Measurements from ENCODE around the gene PAK5. TPM values are rescaled to one million over a fixed set of nuclear protein-coding genes. Genes with fewer than 3 reads are reported as not detected.

Gene PAK5
- total and polyA plus RNA-seq, 5 experiments from 2014 or later, result not detected

- POLR2A ChIA-PET, result no interaction called here
- no peaks in the 10 kb centered on the region for H3K4me1 Mint-ChIP-seq
- DNase-seq (no peak), ATAC-seq (no peak)
- no peak overlapping the region for H3K4me3 Mint-ChIP-seq
- peaks cover 0 to 4% (median 0%) of the 10 kb centered on the region in 9 donors for H3K9me3 Mint-ChIP-seq
- peaks cover 0 to 11% (median 2%) of the 10 kb centered on the region in 5 donors for H3K27me3 Mint-ChIP-seq
- no peak overlapping the region for H3K27ac Mint-ChIP-seq
- H3K36me3 Mint-ChIP-seq, result no peaks in the 10 kb centered on the region
Measured at GRCh38 chr20:9574776-9575175, 264.1 kb downstream of the PAK5 start.

- no peaks in the 10 kb centered on the region for H3K4me1 Mint-ChIP-seq
- no peak overlapping the region for H3K4me3 Mint-ChIP-seq
- peaks cover 0 to 13% (median 2%) of the 10 kb centered on the region in 5 donors for H3K27me3 Mint-ChIP-seq
- POLR2A ChIA-PET, result no interaction called here
- ATAC-seq, result no peak
- H3K9me3 Mint-ChIP-seq, result peaks cover 0 to 5% (median 0%) of the 10 kb centered on the region in 9 donors
- no peak for DNase-seq
- no peaks in the 10 kb centered on the region for H3K36me3 Mint-ChIP-seq
- no peak overlapping the region for H3K27ac Mint-ChIP-seq
Measured at GRCh38 chr20:9574181-9574580, 264.7 kb downstream of the PAK5 start.

GRCh38 chr20:9573335-9574151 is 265.3 kb downstream of the PAK5 start:
- POLR2A ChIA-PET, result no interaction called here
- no peaks in the 10 kb centered on the region for H3K36me3 Mint-ChIP-seq

GRCh38 chr20:9572670-9573069 is 266.2 kb downstream of the PAK5 start:
- H3K9me3 Mint-ChIP-seq, result peaks cover 0 to 9% (median 0%) of the 10 kb centered on the region in 9 donors
- DNase-seq (no peak), ATAC-seq (no peak)
- peaks cover 0 to 22% (median 8%) of the 10 kb centered on the region in 5 donors for H3K27me3 Mint-ChIP-seq
- POLR2A ChIA-PET, result no interaction called here
- H3K4me1 Mint-ChIP-seq, result no peaks in the 10 kb centered on the region
- H3K4me3 Mint-ChIP-seq, result no peak overlapping the region
- no peaks in the 10 kb centered on the region for H3K36me3 Mint-ChIP-seq
- H3K27ac Mint-ChIP-seq, result no peak overlapping the region

More at GRCh38 chr20:9573335-9574151, 265.3 kb downstream of the PAK5 start:
- no peak for DNase-seq
- Mint-ChIP-seq H3K4me1 (no peaks in the 10 kb centered on the region), H3K4me3 (no peak overlapping the region), H3K27ac (no peak overlapping the region), H3K9me3 (peaks cover 0 to 9% (median 0%) of the 10 kb centered on the region in 9 donors), H3K27me3 (peaks cover 0 to 15% (median 2%) of the 10 kb centered on the region in 5 donors)
- ATAC-seq, result no peak

GRCh38 chr20:9571783-9572182 is 267.1 kb downstream of the PAK5 start:
- no peak for ATAC-seq
- no peak overlapping the region for H3K4me3 Mint-ChIP-seq
- peaks cover under 1 to 24% (median 10%) of the 10 kb centered on the region in 5 donors for H3K27me3 Mint-ChIP-seq
- POLR2A ChIA-PET, result no interaction called here
- H3K27ac Mint-ChIP-seq, result no peak overlapping the region
- no peak for DNase-seq
- no peaks in the 10 kb centered on the region for H3K4me1 Mint-ChIP-seq
- H3K9me3 Mint-ChIP-seq, result peaks cover 0 to 9% (median 0%) of the 10 kb centered on the region in 9 donors
- H3K36me3 Mint-ChIP-seq, result no peaks in the 10 kb centered on the region

GRCh38 chr20:9570612-9571011 is 268.3 kb downstream of the PAK5 start:
- POLR2A ChIA-PET, result no interaction called here
- peaks cover 0 to 16% (median 0%) of the 10 kb centered on the region in 9 donors for H3K9me3 Mint-ChIP-seq
- no peak for ATAC-seq
- DNase-seq, result no peak
- H3K4me3 Mint-ChIP-seq, result no peak overlapping the region
- H3K27ac Mint-ChIP-seq, result no peak overlapping the region
- H3K36me3 Mint-ChIP-seq, result no peaks in the 10 kb centered on the region
- peaks cover 8 to 36% (median 12%) of the 10 kb centered on the region in 5 donors for H3K27me3 Mint-ChIP-seq
- no peaks in the 10 kb centered on the region for H3K4me1 Mint-ChIP-seq

- no peak for ATAC-seq
- peaks cover 0 to 16% (median 0%) of the 10 kb centered on the region in 9 donors for H3K9me3 Mint-ChIP-seq
- POLR2A ChIA-PET, result no interaction called here
- no peak overlapping the region for H3K4me3 Mint-ChIP-seq
- no peak overlapping the region for H3K27ac Mint-ChIP-seq
- no peak for DNase-seq
- no peaks in the 10 kb centered on the region for H3K36me3 Mint-ChIP-seq
- H3K4me1 Mint-ChIP-seq, result no peaks in the 10 kb centered on the region
- peaks cover 8 to 32% (median 13%) of the 10 kb centered on the region in 5 donors for H3K27me3 Mint-ChIP-seq
Measured at GRCh38 chr20:9566977-9567376, 271.9 kb downstream of the PAK5 start.

- POLR2A ChIA-PET, result no interaction called here
- H3K27ac Mint-ChIP-seq, result peak overlapping the region in 1 of 10 donors; percentile 57
- H3K4me3 Mint-ChIP-seq, result peak overlapping the region in 1 of 10 donors; percentile 20
- H3K4me1 Mint-ChIP-seq, result no peaks in the 10 kb centered on the region
- H3K9me3 Mint-ChIP-seq, result peaks cover 0 to 16% (median 0%) of the 10 kb centered on the region in 9 donors
- DNase-seq, result no peak
- H3K36me3 Mint-ChIP-seq, result no peaks in the 10 kb centered on the region
- peaks cover 7 to 26% (median 13%) of the 10 kb centered on the region in 5 donors for H3K27me3 Mint-ChIP-seq
- ATAC-seq, result no peak
Measured at GRCh38 chr20:9565910-9566550, 272.8 kb downstream of the PAK5 start.

- Mint-ChIP-seq H3K9me3 (peaks cover 0 to 14% (median 2%) of the 10 kb centered on the region in 9 donors), H3K36me3 (no peaks in the 10 kb centered on the region), H3K4me3 (no peak overlapping the region), H3K27ac (peak overlapping the region in 1 of 10 donors; percentile 6), H3K4me1 (no peaks in the 10 kb centered on the region), H3K27me3 (peaks cover 0 to 10% (median 0%) of the 10 kb centered on the region in 5 donors)
- ATAC-seq (no peak), DNase-seq (no peak)
- POLR2A ChIA-PET, result no interaction called here
Measured at GRCh38 chr20:9557411-9557810, 281.5 kb downstream of the PAK5 start.

- Mint-ChIP-seq H3K27me3 (peaks cover 0 to 6% (median 0%) of the 10 kb centered on the region in 5 donors), H3K4me3 (no peak overlapping the region), H3K36me3 (no peaks in the 10 kb centered on the region), H3K27ac (no peak overlapping the region), H3K4me1 (no peaks in the 10 kb centered on the region), H3K9me3 (peaks cover 0 to 14% (median 2%) of the 10 kb centered on the region in 9 donors)
- ATAC-seq (no peak), DNase-seq (no peak)
- POLR2A ChIA-PET, result no interaction called here
Measured at GRCh38 chr20:9555781-9556180, 283.1 kb downstream of the PAK5 start.

- no peak for ATAC-seq
- peaks cover 0 to 3% (median 0%) of the 10 kb centered on the region in 5 donors for H3K27me3 Mint-ChIP-seq
Measured at GRCh38 chr20:9551808-9552550, 286.9 kb downstream of the PAK5 start.

GRCh38 chr20:9550871-9551270 is 288.0 kb downstream of the PAK5 start:
- POLR2A ChIA-PET, result no interaction called here
- ATAC-seq (no peak), DNase-seq (no peak)
- no peak overlapping the region for H3K4me3 Mint-ChIP-seq
- H3K36me3 Mint-ChIP-seq, result no peaks in the 10 kb centered on the region
- peaks cover 0 to 3% (median 0%) of the 10 kb centered on the region in 5 donors for H3K27me3 Mint-ChIP-seq
- peaks cover 0 to 29% (median 4%) of the 10 kb centered on the region in 9 donors for H3K9me3 Mint-ChIP-seq
- H3K4me1 Mint-ChIP-seq, result no peaks in the 10 kb centered on the region
- no peak overlapping the region for H3K27ac Mint-ChIP-seq

More at GRCh38 chr20:9551808-9552550, 286.9 kb downstream of the PAK5 start:
- no peak overlapping the region for H3K27ac Mint-ChIP-seq
- H3K9me3 Mint-ChIP-seq, result peaks cover 0 to 18% (median 0%) of the 10 kb centered on the region in 9 donors
- H3K4me3 Mint-ChIP-seq, result no peak overlapping the region
- H3K36me3 Mint-ChIP-seq, result no peaks in the 10 kb centered on the region
- no peaks in the 10 kb centered on the region for H3K4me1 Mint-ChIP-seq
- no peak for DNase-seq
- POLR2A ChIA-PET, result no interaction called here

- no peak for DNase-seq
- H3K36me3 Mint-ChIP-seq, result no peaks in the 10 kb centered on the region
- H3K27me3 Mint-ChIP-seq, result peaks cover 0 to 6% (median 0%) of the 10 kb centered on the region in 5 donors
- H3K4me1 Mint-ChIP-seq, result no peaks in the 10 kb centered on the region
- no peak overlapping the region for H3K27ac Mint-ChIP-seq
- peaks cover 0 to 29% (median 4%) of the 10 kb centered on the region in 9 donors for H3K9me3 Mint-ChIP-seq
- ATAC-seq, result no peak
- POLR2A ChIA-PET, result no interaction called here
- no peak overlapping the region for H3K4me3 Mint-ChIP-seq
Measured at GRCh38 chr20:9550283-9550682, 288.6 kb downstream of the PAK5 start.

Data from naive thymus-derived CD8-positive, alpha-beta T cell (primary cell).